PC-3 (cell line): Measurements from ENCODE around the gene ZFYVE28. TPM values are rescaled to one million over a fixed set of nuclear protein-coding genes. Genes with fewer than 3 reads are reported as not detected.
"Not testable (repeated sequence)": the region's sequence is repeated elsewhere in the genome, so short reads cannot be mapped to it uniquely, and the experiment has no call there.

Experiments used
- ATAC-seq: fragments of 200-7000 bp; cut with Tn5 transposase; 2 replicates; pipeline ENCODE4 v1.9.1; 2020; ENCODE audit warnings: mild to moderate bottlenecking, moderate library complexity
- Bru-seq: library from RNA; stranded (reverse); fragments of 400-500 nt; gene quantifications from one replicate; lab custom pipeline; 2021; lab: Mats Ljungman, UMichigan
- BruChase-seq, 2 experiments: library from RNA; stranded (reverse); fragments of 400-500 nt; gene quantifications; one replicate each; lab custom pipeline; 2021; lab: Mats Ljungman, UMichigan
- BruUV-seq: library from RNA; stranded (reverse); fragments of 400-500 nt; replicated peaks from 2 replicates; lab custom pipeline; 2021; lab: Mats Ljungman, UMichigan
- CTCF ChIA-PET: fragments of 300-600 bp; sonication (Branson Sonifier 250); formaldehyde crosslinking; loops from one replicate; lab custom pipeline; 2022; ENCODE audit warnings: antibody characterized with exemption; lab: Charles Lee
- POLR2A ChIA-PET: fragments of 300-600 bp; sonication (Branson Sonifier 250); formaldehyde crosslinking; loops from one replicate; lab custom pipeline; 2022; ENCODE audit warnings: antibody characterized with exemption; ENCODE audit not compliant: unreplicated experiment; lab: Charles Lee
- DNase-seq: peaks from one replicate; pipeline ENCODE4 v3.0.0-alpha.2; 2015
- H2AFZ ChIP-seq: fragments of 300-600 bp; sonication (generic); 2 replicates; pipeline ENCODE4 v1.6.0; 2016; ENCODE audit warnings: antibody characterized with exemption, low read length
- H3F3A ChIP-seq: fragments of 300-600 bp; sonication (generic); one replicate; pipeline ENCODE4 v1.6.0; 2017; ENCODE audit warnings: antibody characterized with exemption, low read length, control low read depth, mild to moderate bottlenecking; ENCODE audit not compliant: unreplicated experiment
- H3K27ac ChIP-seq: fragments of 300-600 bp; sonication (generic); 2 replicates; pipeline ENCODE4 v1.5.1; 2016; ENCODE audit warnings: mild to moderate bottlenecking, low read length
- H3K27me3 ChIP-seq: fragments of 300-600 bp; sonication (generic); 2 replicates; pipeline ENCODE4 v1.6.1; 2016; ENCODE audit warnings: low read length, mixed read lengths
- H3K36me3 ChIP-seq: fragments of 300-600 bp; sonication (generic); 2 replicates; pipeline ENCODE4 v1.6.1; 2016; ENCODE audit warnings: low read depth, mixed run types, low read length, mixed read lengths
- H3K4me1 ChIP-seq: fragments of 300-600 bp; sonication (generic); 2 replicates; pipeline ENCODE4 v1.5.1; 2016; ENCODE audit warnings: low read length; ENCODE audit not compliant: insufficient read depth
- H3K4me2 ChIP-seq: fragments of 300-600 bp; sonication (generic); 2 replicates; pipeline ENCODE4 v1.6.0; 2016; ENCODE audit warnings: low read length
- H3K4me3 ChIP-seq: fragments of 300-600 bp; sonication (generic); 2 replicates; pipeline ENCODE4 v1.5.1; 2016; ENCODE audit warnings: mild to moderate bottlenecking, low read length, mixed read lengths
- H3K79me2 ChIP-seq: fragments of 300-600 bp; sonication (generic); 2 replicates; pipeline ENCODE4 v1.6.1; 2017; ENCODE audit warnings: low read length, mixed read lengths
- H3K9ac ChIP-seq: fragments of 300-600 bp; sonication (generic); 2 replicates; pipeline ENCODE4 v1.6.0; 2016; ENCODE audit warnings: mild to moderate bottlenecking, low read length
- H3K9me2 ChIP-seq: fragments of 300-600 bp; sonication (generic); replicated peaks from 2 replicates; pipeline ENCODE4 v1.6.1; 2016; ENCODE audit warnings: mixed run types, low read length, mixed read lengths
- H3K9me3 ChIP-seq: fragments of 300-600 bp; sonication (generic); 2 replicates; pipeline ENCODE4 v1.6.1; 2016; ENCODE audit warnings: low read length, mixed read lengths
- H4K20me1 ChIP-seq: fragments of 300-600 bp; sonication (generic); 2 replicates; pipeline ENCODE4 v1.6.1; 2016; ENCODE audit warnings: low read length, mixed read lengths
- EZH2 ChIP-seq: fragments of 300-600 bp; sonication (generic); IDR thresholded peaks from one replicate; pipeline ENCODE4 v1.6.1; 2017; ENCODE audit warnings: antibody characterized with exemption, mild to moderate bottlenecking, low read length; ENCODE audit not compliant: unreplicated experiment
- EZH2phosphoT487 ChIP-seq: fragments of 300-600 bp; sonication (generic); IDR thresholded peaks from 2 replicates; pipeline ENCODE4 v1.6.1; 2018; ENCODE audit warnings: mild to moderate bottlenecking, antibody characterized with exemption, low read length, borderline replicate concordance
- intact Hi-C: fragments of 100-400 bp; cut with micrococcal nuclease; formaldehyde crosslinking; loops from 2 replicates; pipeline ENCODE4 v1.9.0; 2023
- long read RNA-seq: library from polyadenylated mRNA; unstranded; transcript quantifications from one replicate; pipeline ENCODE4 v2.0.0, GENCODE V29; 2021; ENCODE audit not compliant: unreplicated experiment
- total RNA-seq: library from RNA; depleted of rRNA; stranded (reverse); fragments of >200 nt; gene quantifications from 2 replicates; pipeline ENCODE4 v1.2.3, GENCODE V29; 2014; rRNA removed
- TF ChIP-seq, protein P1 (sequence below): fragments of 300-600 bp; sonication (generic); conservative IDR thresholded peaks from 2 replicates; pipeline ENCODE4 v1.5.1; 2017; ENCODE audit warnings: antibody characterized with exemption, low read depth, mild to moderate bottlenecking, low read length

ZFYVE28 gene
- total RNA-seq (6.3 and 8.0 TPM in 2 replicates), Bru-seq, nascent RNA (percentile 53 among the genes with signal in this experiment), BruChase-seq, experiment 1, labeled RNA remaining after a 6-hour chase (percentile 63 among the genes with signal in this experiment), BruChase-seq, experiment 2, labeled RNA remaining after a 2-hour chase (percentile 61 among the genes with signal in this experiment)
- long read RNA-seq, full-length matches to known transcripts = 9 of 24 reads
- long read RNA-seq, partial matches to known transcripts = 2 of 24 reads
- long read RNA-seq, other reads (novel, unspliced or antisense) = 13 of 24 reads

DNA sequence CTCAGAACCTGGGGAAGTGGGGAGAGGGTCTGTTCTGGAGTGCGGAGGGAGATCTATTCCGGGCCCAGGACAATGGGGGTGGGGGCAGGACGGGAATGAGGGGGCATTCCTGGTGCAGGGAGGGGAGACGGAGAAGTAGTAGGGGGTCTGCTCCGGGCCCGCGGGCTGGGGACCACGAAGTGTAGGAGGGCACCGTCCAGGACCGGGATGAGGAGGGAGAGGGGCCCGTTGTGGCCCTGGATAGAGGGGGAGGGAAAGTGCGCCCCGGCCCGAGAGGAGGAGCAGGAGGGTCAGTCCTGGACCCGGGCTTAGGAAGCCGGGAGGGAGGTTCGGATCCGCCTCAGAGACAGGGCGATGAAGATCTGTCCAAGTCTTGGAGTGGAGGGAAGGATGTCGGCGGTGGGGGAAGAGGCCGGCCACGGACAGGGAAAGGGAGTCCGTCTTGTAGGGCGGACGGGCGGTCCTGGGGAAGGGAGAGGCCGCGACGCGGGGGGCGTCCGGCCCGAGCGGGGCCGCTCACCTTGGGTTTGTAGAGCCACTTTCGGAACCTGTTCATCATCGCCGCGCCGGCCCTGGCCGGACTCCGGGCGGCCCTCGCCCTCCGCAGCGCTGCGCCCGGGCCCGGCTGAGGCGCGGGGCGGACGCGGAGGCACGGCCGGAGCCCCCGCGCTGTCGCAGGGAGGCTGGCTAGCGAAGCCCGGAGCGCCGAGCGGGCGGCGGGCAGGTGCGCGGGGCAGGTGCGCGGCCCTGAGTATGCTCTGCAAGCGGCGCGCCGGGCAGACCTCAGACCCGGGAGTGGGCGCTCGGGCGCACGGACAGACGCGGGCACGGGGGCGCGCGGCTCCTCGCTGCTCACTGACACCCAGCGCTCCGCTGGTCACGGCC, at the start of gene ZFYVE28:
TSS of gene ZFYVE28 (minus strand) at position 881 of the 885 bp plus-strand sequence. CDS start at position 559, 322 bp downstream.
- Histone ChIP-seq H4K20me1 (no peaks in the 10 kb centered on the region), H3K4me2 (peak within 1 kb of the TSS; percentile 98), H3K4me1 (peaks cover 17% of the 10 kb centered on the region), H3K9me3 (no peaks in the 10 kb centered on the region), H3K36me3 (no peaks in the 10 kb centered on the region), H3K4me3 (peak within 1 kb of the TSS; percentile 71), H3K27me3 (peaks cover 4% of the 10 kb centered on the region), H3K79me2 (no peaks in the 10 kb centered on the region), H2AFZ (peak within 1 kb of the TSS; percentile 64), H3K9ac (no peak within 1 kb of the TSS), H3K27ac (no peak within 1 kb of the TSS), H3F3A (no peaks in the 10 kb centered on the region), H3K9me2 (no peaks in the 10 kb centered on the region)
- TF ChIP-seq, protein P1, sequence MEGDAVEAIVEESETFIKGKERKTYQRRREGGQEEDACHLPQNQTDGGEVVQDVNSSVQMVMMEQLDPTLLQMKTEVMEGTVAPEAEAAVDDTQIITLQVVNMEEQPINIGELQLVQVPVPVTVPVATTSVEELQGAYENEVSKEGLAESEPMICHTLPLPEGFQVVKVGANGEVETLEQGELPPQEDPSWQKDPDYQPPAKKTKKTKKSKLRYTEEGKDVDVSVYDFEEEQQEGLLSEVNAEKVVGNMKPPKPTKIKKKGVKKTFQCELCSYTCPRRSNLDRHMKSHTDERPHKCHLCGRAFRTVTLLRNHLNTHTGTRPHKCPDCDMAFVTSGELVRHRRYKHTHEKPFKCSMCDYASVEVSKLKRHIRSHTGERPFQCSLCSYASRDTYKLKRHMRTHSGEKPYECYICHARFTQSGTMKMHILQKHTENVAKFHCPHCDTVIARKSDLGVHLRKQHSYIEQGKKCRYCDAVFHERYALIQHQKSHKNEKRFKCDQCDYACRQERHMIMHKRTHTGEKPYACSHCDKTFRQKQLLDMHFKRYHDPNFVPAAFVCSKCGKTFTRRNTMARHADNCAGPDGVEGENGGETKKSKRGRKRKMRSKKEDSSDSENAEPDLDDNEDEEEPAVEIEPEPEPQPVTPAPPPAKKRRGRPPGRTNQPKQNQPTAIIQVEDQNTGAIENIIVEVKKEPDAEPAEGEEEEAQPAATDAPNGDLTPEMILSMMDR = no peak
- TF ChIP-seq EZH2 (no peak), EZH2phosphoT487 (no peak)
- peak; percentile 8 for DNase-seq
- ATAC-seq = peak; percentile 1
- POLR2A ChIA-PET = no interaction called here
- CTCF ChIA-PET = no interaction called here
- no TSS peak for BruUV-seq
- intact Hi-C loops = loop anchor here (5.0 to 10.0 kb wide), 2 partner anchors 47 to 156 kb away; partner anchors contain the start of genes MXD4 and RNF4

DNA sequence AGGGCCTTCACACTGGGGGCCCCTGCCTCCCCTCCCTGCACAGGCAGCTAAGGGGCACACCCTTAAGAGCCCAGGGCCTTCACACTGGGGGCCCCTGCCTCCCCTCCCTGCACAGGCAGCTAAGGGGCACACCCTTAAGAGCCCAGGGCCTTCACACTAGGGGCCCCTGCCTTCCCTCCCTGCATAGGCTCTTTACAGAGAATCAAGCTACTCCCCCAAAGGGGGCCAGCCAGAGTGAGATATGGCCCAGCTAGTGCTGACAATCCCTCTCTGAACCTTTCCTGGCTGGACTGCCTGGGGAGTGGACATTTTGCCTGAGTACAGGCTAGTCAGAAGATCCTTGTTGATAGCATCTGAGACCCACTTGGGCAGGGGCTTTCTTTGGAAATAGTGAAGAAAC, 47.1 kb upstream of the ZFYVE28 start:
- H3K36me3 ChIP-seq, POLR2A ChIA-PET, H3K27me3 ChIP-seq, CTCF ChIA-PET, H3K9ac ChIP-seq, H3K4me3 ChIP-seq, H3K9me2 ChIP-seq, DNase-seq, H2AFZ ChIP-seq, H4K20me1 ChIP-seq, ATAC-seq, H3K9me3 ChIP-seq, H3K27ac ChIP-seq, H3K4me2 ChIP-seq, H3F3A ChIP-seq, BruUV-seq: not testable (repeated sequence)
- intact Hi-C loops = loop anchor here (5.0 to 10.0 kb wide), 2 partner anchors 51 to 72 kb away; partner anchors contain the start of genes CFAP99, FAM193A and ZFYVE28
- Histone ChIP-seq H3K4me1 (peaks cover 13% of the 10 kb centered on the region; the same call in 1 of the 2 replicates), H3K79me2 (peaks cover 30% of the 10 kb centered on the region)

DNA sequence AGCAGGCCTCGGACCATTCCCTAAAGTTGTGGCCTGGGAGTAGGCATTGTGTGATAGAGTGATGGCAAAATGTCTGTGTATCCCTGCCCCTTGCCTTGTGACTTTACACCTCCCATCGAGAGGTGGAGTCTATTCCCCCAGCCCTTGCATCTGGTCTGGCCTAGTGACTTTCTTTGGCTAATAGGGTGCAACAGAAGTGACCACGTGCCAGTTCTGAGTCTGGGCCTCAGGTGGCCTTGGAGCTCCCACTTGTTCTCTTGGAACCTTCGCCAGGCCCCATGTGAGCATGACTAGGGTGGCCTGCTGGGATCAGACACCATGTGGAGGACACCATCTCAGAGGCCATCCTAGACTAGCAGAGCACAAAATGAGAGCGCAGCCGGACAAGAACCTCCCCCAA, 46.6 kb upstream of the ZFYVE28 start:
- POLR2A ChIA-PET = no interaction called here
- intact Hi-C loops = loop anchor here (5.0 to 10.0 kb wide), 2 partner anchors 50 to 72 kb away; partner anchors contain the start of genes CFAP99, FAM193A and ZFYVE28
- Histone ChIP-seq H3K9me2 (no peaks in the 10 kb centered on the region), H3K36me3 (no peaks in the 10 kb centered on the region), H3K27me3 (no peaks in the 10 kb centered on the region), H3K9ac (no peak overlapping the region), H3K9me3 (no peaks in the 10 kb centered on the region), H3K27ac (no peak overlapping the region), H3K79me2 (peaks cover 25% of the 10 kb centered on the region), H2AFZ (no peak overlapping the region), H3K4me1 (peaks cover 7% of the 10 kb centered on the region; the same call in 1 of the 2 replicates), H3K4me2 (no peak overlapping the region), H3F3A (no peaks in the 10 kb centered on the region), H4K20me1 (peaks cover 3% of the 10 kb centered on the region), H3K4me3 (no peak overlapping the region)
- no peak for ATAC-seq
- TF ChIP-seq, protein P1 = no peak
- no peak for TF ChIP-seq EZH2phosphoT487
- BruUV-seq = no TSS peak
- CTCF ChIA-PET = interaction anchor here (0.8 kb wide), 1 partner anchor 63 kb away, joined by 5 read pairs; no protein-coding TSS in a partner anchor
- DNase-seq = no peak
